Measurements from ENCODE around the gene PHKB. TPM values are rescaled to one million over a fixed set of nuclear protein-coding genes. Genes with fewer than 3 reads are reported as not detected.
A peak's percentile ranks its signal among the peaks of the same experiment; 100 is the strongest.
"Not testable (repeated sequence)": the region's sequence is repeated elsewhere in the genome, so short reads cannot be mapped to it uniquely, and the experiment has no call there.

Gene PHKB
- total RNA-seq, 1 donor from 2014 or later, result 47.9 TPM

DNA sequence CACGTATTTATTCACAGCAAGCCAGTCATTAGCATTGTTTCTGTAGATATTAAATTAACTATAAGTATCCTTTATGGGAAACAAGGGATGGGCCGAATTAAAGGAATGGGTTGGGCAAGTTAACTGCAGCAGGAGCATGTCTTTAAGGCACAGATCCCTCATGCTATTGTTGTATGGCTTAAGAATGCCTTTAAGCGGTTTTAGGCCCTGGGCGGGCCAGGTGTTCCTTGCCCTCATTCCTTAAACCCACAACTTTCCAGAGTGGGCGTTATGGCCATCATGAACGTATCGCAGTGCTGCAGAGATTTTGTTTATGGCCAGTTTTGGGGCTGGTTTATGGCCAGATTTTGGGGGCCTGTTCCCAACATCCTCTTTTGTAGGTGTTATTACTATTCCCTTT is 9.1 kb downstream of the PHKB start:
- no peak for ATAC-seq

DNA sequence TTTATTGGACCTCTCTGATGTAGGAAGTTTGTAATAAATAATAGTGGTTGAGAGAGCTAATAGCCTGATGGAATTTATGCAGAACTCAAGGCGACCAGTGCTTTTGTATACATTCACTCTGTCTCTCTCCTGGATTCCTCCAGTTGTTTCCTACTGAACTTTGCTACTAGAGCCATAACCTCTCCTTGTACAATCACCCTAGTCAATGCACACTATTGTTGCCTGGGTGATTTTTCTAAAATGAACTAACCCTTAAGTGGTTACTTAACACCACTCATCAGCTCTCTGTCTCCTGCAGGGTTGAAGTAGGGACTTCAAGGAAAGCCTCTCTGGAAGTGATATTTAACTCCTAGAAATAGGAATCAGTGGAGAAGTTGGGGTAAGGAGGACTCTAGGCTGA is 9.7 kb downstream of the PHKB start:
- no peak for ATAC-seq

DNA sequence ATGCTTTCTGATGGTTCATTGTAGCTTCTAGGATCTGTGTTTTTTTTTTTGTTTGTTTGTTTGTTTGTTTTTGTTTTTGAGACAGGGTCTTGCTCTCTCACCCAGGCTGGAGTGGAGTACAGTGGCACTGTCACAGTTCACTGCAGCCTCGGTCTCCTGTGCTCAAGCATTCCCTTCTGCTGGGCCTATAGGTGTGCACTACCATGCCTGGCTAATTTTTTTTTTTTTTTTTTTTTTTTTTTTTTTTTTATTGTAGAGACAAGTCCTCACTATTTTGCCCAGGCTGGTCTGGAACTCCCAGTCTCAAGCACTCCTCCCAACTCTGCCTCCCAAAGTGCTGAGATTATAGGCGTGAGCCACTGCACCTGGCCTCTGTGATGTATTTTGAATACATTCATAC is 11.9 kb downstream of the PHKB start:
- not testable (repeated sequence) for ATAC-seq

DNA sequence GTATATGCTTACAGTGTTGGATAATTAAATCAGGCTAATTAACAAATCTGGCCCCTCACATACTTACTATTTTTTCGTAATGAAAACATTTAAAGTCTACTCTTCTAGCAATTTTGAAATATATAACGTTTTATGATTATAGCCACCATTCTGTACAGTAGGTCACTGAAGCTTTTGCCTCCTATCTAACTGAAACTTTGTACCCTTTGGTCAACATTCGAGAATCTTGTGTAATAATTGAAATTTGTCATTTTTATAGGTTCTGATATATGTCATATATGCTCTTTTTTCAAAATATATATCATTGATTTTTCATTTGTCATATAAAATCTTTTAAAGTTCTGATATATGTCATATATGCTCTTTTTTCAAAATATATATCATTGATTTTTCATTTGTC is 12.7 kb downstream of the PHKB start:
- ATAC-seq, result no peak

DNA sequence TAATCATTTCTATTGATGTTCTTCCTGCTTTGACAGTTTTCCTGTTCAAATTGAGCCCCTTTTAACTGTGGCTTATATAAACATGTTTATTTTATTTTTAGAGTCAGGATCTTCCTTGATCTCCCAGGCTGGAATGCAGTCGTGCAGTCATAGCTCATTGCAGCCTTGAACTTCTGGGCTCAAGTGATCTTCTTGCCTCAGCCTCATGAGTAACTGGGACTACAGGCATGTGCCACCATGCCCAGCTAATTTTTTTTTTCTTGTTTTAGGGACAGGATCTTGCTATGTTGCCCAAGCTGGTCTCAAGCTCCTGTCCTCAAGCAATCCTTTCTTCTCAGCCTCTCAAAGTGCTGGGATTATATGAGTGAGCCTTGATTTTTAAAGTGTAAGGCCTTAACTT is 14.7 kb downstream of the PHKB start:
- ATAC-seq, result peak; percentile 18

DNA sequence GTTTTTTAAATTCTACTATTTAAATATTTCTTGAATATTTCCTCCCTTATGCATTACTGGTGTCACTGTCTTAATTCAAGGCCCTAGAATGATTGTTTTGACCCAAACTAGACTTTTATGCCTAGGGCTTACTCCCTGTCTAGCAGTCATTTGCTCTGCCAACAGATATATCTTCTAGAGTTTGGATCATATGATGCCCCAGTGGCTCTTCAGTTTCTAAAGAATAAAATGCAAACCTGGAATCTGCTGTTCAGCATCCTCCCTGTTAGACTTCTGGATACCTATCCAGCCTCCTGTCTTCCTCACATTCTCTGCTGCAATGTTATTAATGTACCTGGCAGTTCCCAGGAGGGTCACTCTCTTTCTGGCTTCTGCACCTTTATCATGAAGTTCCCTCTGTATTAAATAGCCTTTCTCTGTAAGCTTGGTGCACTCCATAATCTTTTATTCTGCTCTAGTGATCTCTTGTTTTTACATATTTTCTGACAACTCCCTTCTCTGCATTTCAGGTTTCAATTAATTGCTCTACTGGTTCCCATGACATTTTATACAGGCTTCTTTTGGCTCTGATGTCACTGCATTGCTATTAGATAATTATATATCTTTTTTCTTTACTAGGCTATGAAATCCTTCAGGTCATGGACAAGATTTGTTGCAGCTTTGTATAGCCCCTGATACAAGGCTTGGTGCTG is 15.7 kb downstream of the PHKB start:
- no peak for ATAC-seq

DNA sequence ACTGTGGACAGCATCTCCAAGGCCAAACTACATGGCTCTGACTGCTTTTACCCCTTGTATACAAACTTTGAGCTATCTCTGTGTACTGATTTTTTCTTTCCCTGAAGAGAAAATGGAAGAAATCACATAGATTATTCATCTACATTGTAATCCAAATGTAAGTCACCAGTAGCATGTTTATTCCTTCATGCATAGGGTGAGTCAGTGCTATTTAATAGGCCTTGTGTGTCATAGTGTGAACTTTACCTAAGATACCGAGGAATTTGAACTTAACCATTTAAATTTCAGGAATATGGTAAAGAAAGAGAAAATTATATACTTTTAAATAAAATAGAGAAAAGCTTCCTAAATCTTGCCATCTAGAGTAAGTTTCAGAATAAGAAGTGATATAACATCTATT is 16.5 kb downstream of the PHKB start:
- peak; percentile 73 for ATAC-seq

DNA sequence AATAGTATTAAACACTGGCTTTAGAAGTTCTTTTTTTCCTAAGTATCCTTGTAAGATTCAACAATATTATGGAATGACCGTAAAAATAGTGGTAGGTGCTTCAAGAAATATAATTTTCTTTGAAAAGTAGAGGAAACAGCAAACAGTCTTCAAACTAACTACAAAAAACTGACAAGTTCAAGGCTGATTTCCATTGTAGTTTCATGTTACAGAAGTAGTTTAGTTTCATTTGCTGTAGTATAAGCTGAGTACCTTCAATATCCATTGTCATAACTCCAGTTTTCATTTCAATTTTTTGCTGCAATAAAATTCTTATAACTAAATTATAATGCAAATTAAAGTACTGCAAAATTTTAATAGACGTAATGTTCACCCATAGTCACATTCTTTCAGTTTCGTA is 19.3 kb downstream of the PHKB start:
- no peak for ATAC-seq

DNA sequence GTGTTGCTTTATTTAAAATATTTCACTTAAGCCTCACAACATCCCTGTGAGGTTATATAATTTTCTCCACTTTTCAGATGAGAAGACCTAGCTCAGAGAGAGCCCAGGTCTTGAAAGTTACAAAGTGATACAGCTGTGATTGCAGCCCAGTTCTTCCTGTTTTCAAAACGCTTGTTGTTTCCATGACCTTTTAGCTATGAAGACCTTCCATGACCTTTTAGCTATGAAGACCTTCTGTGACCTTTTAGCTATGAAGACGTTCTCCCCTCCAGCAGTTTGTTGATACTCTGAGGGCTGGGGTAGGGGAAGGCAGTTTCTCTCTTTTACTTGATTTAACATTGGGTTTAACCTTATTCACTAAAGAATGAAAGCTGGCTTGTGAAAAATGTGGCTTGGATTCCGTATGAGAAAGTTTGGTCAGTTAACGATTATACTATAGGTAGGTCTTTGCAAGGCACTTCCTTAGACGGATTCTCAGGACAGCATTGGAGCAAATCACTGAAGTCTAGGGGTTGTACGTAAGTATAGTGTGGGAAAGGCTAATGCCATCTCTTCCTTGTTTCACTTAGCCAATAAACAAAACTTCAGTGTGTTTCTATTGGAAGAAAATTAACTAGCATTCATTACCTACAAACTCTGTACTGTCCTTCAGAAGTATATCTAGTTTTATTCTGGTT is 20.7 kb downstream of the PHKB start:
- no peak for ATAC-seq

DNA sequence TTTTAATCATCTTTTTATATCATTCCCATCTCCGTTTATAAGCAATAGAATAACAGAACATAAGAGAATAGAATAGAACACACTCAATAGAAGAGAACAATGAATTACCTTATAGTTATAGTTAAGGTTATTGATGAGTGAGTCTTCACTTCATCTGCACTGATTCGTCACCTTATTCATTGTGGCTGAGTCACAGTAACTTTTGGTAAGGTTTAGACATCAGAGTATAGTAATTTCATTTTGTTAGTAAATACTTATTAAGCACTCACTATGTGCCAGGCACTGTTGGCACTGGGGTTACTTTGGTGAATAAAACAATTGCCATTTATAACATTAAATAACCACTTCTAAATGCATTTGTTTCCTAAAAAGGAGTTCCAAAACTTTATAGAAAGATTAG is 22.5 kb downstream of the PHKB start:
- ATAC-seq, result no peak

DNA sequence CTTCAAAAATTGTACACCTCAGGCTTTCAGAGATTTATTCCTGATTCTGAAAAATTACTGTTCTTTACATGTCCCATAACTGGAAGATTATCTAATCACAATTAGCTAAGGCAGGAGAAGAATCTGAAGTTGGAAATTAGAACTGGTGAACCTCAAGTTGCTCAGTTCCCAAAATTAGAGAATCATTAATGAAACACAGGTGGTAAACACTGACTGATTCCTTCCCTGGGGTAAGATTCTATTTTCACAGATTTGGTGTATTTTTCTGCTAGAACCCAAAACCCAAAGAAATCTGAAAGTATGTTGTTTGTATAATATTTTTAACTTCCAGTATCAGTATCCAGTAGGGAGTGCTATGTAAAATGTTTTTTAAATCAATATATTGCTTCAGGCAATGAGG is 25.7 kb downstream of the PHKB start:
- no peak for ATAC-seq

DNA sequence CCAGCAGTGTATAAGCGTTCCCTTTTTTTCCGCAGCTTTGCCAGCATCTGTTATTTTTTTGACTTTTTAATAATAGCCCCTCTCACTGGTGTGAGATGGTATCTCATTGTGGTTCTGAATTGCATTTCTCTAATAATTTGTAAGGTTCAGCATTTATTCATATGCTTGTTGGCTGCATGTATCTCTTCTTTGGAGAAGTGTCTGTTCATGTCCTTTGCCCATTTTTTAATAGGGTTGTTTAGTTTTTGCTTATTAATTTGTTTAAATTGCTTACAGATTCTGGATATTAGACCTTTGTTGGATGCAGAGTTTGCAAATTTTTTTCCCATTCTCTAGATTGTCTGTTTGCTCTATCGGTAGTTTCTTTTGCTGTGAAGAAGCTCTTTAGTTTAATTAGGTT is 26.9 kb downstream of the PHKB start:
- ATAC-seq, result no peak

DNA sequence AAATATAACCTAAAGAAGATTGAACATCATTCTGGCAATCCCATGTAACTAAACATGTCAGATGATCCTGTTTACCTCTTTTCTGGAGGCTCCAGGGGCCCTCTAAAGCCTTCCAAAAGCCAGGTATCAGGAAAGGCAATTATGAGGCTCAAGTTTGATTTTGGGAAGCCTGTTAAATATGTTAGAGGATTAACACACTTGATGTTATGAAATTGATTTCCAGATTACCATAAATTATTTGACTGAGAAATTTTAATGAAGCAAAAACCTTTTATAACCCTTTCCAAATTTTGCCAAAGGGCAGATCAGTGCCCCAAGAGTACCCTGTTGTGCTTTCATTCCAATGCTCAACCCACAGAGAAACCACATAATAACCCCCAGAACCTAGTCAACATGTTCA is 29.3 kb downstream of the PHKB start:
- ATAC-seq, result no peak

DNA sequence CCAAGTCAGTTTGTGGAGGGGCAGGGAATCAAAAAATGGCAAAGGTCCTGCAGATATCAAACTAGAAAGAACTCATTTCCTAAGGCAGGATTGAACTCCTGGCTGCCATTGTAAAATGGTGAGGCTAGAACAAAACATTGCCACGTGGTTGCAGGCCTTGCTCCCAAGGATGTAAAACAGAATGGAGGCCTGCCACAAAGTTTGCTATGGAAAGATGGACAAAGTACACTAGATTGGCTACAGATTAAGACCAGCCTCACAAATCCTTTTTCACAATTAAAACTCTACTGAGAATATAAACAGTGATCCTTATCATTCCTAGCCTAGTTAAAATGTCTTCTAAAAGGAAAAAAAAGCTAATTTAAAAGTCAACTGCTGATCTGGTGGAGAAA is 30.9 kb downstream of the PHKB start:
- ATAC-seq, result no peak

DNA sequence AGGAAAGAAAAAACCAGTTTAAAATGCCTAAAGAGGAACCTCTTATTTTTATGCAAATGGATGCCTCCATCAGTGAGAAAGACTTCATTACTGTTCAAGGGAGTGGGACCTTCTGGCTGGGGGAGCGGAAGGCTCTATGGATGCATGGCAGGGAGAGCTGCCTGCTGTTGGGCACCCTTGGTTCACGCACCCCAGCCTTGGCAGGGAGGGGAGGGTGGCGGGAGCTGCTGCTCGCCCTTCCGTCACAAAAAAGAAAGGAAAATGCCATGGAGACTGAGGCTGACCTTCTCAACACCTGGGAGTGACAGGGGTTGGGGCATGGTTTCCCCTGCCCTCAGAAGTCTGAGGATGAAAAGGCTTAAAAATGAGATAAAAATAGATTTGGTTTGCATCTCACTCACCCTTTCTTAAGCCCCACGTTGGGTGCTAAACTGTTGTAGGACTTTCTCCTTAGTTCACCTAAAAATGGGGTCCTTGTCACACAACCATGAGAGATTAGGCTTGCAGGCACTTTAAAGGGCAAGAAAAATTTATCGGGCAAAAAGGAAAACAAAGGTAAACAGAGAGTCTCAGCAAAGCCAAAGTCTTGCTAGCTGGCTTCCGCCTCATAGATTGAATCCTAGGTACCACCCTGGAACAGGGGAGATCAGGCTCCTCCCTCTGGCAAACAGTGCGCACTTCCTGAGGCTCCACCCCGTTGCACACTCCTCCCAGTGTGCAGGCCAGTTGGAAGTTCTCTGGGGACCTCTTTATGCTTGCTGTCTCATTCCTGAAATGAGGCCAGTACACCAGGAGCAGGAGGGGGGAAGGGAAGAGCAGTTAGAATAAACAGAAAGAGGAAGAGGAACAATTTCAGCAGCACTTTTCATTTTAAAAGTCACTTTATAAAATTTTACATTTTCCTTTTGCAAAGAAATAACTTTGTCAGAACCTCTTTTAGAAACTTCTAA is 31.6 kb downstream of the PHKB start:
- peak; percentile 79 for ATAC-seq

DNA sequence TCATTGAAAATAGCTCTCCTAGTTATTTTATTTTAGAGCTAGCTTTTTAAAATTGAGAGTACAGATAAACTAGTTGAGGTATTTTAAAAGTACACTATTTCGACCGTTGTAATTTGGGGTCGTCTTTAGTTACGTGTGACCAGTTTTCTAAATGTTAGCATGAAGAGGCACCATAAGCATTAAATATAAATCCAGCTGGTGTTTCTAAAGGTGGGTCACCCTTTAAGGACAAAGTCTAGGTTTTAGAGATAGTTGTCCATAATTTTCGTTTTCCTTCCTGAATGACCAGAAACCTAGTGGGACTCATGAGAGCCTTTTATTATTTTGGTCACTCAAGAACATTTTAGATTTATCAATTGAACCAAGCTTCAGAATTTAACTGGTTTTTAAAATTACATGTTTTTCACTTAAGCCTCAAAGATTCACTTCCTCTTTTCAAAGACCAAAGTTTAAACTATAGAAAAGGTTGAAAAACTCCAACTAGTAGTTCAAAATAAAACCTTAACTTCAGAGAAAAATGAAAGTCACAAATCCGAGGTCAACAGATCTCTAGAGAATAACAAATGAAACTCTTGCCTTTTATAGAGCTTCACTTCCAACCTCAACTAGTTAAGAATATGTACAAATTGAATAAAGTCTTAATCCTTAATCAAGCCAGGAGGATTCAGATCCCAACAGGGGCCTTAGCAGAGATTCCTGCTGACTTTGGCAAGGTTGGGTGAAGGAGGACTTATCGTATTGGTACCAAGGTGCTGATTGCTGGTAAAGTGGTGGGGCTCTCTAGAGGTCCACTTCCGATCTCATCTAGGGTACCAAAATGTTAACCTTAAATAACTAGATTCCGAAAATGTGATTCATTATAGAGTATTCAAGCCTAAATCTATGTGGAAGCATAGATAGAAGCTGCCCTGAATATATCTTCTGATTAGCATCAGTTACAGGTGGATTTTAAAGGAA is 32.5 kb downstream of the PHKB start:
- ATAC-seq, result no peak

DNA sequence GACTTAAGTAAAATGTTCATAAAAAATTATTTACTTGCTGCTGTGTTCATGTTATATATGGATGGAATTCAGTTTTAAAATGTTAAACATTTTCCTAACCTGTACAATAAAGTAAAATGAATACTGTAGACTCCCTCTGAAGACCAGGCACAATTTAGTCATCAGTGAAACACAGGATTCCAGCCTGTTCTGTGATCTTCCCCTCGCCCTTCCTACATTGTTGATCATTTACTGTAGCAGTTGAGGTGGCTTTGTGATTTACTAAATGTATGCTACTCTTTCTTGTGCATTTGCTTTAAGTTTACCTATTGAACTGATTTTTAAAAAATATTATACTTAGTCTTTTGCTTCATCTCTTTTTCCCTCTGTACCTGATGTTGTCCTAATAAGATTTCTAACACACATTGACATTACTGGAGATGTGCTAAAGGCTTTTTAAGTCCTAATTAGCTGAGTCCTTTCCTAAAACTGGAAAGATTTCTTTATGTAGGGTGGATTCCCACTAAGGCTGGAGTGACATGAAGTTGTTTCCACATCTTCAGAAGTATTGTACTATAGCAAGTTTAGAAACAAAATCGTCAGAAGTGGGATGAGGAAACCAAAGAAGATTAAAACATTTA is 38.1 kb downstream of the PHKB start:
- no peak for ATAC-seq

DNA sequence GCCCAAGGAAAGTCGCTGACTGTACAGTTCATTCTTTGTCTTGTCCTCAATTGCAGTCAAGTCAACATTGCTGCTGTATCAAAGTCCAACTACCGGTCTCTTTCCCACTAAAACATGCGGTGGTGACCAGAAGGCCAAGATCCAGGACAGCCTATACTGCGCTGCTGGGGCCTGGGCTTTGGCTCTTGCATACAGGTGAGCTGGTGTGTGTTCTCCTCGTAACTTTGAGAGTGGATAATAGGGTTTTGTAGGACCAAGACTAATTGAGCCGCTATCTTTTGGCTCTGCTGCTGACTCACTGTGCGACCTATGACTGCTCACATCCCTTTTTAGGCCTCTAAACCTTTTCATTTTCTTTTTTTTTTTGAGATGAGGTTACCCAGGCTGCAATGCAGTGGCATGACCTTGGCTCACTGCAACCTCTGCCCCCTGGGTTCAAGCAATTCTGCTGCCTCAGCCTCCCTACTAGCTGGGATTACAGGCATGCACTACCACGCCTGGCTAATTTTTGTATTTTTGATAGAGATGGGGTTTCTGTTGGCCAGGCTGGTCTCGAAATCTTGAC is 38.7 kb downstream of the PHKB start:
- no peak for ATAC-seq

DNA sequence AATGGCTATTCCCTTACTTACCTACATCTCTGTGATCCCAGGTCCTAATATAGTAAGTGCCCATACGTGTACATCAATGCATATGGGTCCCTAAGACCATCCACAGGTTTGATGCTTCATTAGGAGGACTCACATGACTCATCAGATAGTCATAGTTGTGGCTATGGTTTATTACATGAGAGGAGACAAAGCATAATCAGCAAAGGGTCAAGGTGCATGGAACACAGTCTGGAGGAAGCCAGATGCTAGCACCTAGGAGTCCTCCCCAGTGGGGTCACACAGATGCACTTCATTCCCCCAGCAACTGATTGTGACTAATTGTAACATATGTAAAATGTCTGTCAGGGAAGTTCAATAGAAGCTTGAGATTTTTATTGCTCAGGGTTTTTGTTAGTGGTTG is 42.8 kb downstream of the PHKB start:
- ATAC-seq, result no peak

DNA sequence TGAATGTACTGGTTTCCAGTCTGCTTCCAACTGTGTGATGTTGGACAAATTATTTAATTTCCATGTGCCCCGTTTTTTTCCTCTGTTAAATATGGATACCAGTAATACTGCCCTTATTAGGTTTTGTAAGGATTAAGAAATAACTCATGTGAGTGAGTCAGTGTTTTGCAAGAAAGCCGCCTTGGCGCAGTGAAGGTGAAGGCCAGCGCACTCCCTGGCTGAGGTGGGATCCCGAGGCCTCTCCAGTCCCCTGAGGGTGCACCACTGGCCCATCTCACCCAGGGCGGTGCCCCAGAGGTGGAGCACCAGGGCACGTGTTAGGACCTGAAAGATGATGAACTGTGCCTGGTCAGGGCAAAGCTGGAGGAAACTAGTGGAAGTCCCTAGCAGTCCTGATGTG is 43.5 kb downstream of the PHKB start:
- peak; percentile 78 for ATAC-seq

DNA sequence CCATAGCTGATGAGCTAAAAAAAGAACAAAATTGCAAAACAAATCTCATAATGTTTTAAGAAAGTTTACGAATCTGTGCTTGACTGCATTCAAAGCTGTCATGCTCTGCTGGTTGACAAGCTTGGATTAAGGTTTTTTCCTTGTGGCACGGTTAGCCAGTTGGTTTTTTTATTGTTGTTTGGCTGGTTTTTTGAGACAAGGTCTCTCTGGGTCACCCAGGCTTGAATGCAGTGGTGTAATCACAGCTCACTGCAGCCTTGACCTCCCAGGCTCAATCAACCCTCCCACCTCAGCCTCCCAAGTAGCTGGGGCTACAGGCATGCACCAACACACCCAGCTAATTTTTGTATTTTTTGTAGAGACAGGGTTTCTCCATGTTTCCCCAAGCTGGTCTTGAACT is 45.7 kb downstream of the PHKB start:
- no peak for ATAC-seq

DNA sequence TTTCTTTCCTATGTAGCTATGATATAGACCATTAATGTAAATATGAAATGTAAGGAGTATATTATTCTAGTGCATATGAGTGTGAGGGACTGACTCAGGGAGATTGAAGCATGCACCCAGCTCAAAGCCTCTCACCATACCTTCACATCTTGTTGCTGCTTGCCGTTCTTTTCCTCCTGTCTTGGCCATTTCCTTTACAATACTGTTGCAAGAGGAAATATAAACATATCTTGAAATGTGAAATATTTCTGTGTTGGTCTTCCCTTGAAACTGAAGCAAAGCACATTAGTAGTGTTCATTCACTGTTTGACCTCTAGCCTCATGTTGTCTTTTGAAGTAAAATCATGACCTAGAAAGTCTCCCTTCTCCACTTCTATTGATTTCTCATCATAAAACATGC is 46.6 kb downstream of the PHKB start:
- no peak for ATAC-seq
